Measurements from ENCODE around the gene IARS2.
"Not testable (repeated sequence)": the region's sequence is repeated elsewhere in the genome, so short reads cannot be mapped to it uniquely, and the experiment has no call there.

IARS2 gene

GRCh38 chr1:220094016-220094911, at the start of gene IARS2:
Gene IARS2 (plus strand): TSS chr1:220094132. CDS start chr1:220094217, 85 bp downstream.
- DNase-seq (ENCODE audit: low spot score), result peak; percentile 81

- no peak for DNase-seq (ENCODE audit: low spot score)
Observed at GRCh38 chr1:220044678-220045355, 49.1 kb upstream of the IARS2 start.

GRCh38 chr1:220045356-220046051, 48.4 kb upstream of the IARS2 start:
- DNase-seq (ENCODE audit: low spot score), result peak; percentile 7

- peak; percentile 96 for DNase-seq (ENCODE audit: low spot score)
Observed at GRCh38 chr1:220046052-220046930, 47.6 kb upstream of the IARS2 start, which contains the start of gene EPRS1. Gene EPRS1 (minus strand): TSS chr1:220046505. CDS start chr1:220046388, 117 bp downstream.

- no peak for DNase-seq (ENCODE audit: low spot score)
Observed at GRCh38 chr1:220056374-220056773, 37.6 kb upstream of the IARS2 start.

- DNase-seq (ENCODE audit: low spot score), result no peak
Observed at GRCh38 chr1:220060876-220061275, 33.1 kb upstream of the IARS2 start.

GRCh38 chr1:220062629-220063028, 31.3 kb upstream of the IARS2 start:
- DNase-seq (ENCODE audit: low spot score), result no peak

- DNase-seq (ENCODE audit: low spot score), result no peak
Observed at GRCh38 chr1:220067269-220068204, 26.4 kb upstream of the IARS2 start.

- no peak for DNase-seq (ENCODE audit: low spot score)
Observed at GRCh38 chr1:220076861-220077762, 16.8 kb upstream of the IARS2 start.

- DNase-seq (ENCODE audit: low spot score), result no peak
Observed at GRCh38 chr1:220077887-220078286, 16.0 kb upstream of the IARS2 start.

GRCh38 chr1:220084460-220084859, 9.5 kb upstream of the IARS2 start:
- no peak for DNase-seq (ENCODE audit: low spot score)

GRCh38 chr1:220086261-220086686, 7.7 kb upstream of the IARS2 start:
- DNase-seq (ENCODE audit: low spot score), result not testable (repeated sequence)

GRCh38 chr1:220089650-220090556, 4.0 kb upstream of the IARS2 start, which contains the start of gene BPNT1:
Gene BPNT1 (minus strand): TSS chr1:220089788. CDS start chr1:220079846, 9,942 bp downstream.
- peak; percentile 95 for DNase-seq (ENCODE audit: low spot score)

- DNase-seq (ENCODE audit: low spot score), result no peak
Observed at GRCh38 chr1:220092694-220093093, 1.2 kb upstream of the IARS2 start.

GRCh38 chr1:220093361-220094015, 444 bp upstream of the IARS2 start:
- no peak for DNase-seq (ENCODE audit: low spot score)

- no peak for DNase-seq (ENCODE audit: low spot score)
Observed at GRCh38 chr1:220099826-220100225, 5.9 kb downstream of the IARS2 start.

GRCh38 chr1:220110473-220110872, 16.5 kb downstream of the IARS2 start:
- not testable (repeated sequence) for DNase-seq (ENCODE audit: low spot score)

All from kidney capillary endothelial cell (primary cell).